Adrenal gland (tissue), 5 donors: Measurements from ENCODE around the gene UBE2D2.

Experiments
- CTCF ChIP-seq, 6 experiments: fragments of 450-650 bp in 4 of 6; fragments of 200-600 bp in 2 of 6; sonication (generic) in 1 of 6; IDR thresholded peaks; 1 replicate in 5 of 6; 2 replicates in 1 of 6; pipeline versions ENCODE4 v1.5.1 to v1.8.0; 2016 to 2021; ENCODE audit warnings: antibody characterized with exemption in 6 of 6, mild to moderate bottlenecking in 2 of 6, moderate library complexity in 1 of 6
- POLR2A ChIP-seq, 2 donors: fragments of 450-650 bp; IDR thresholded peaks; one replicate each; pipeline ENCODE4 v1.6.1; 2017; ENCODE audit warnings: antibody characterized with exemption in 2 of 2, mild to moderate bottlenecking in 2 of 2, moderate library complexity in 1 of 2
- donor health status: DM: no; HTN: no; CAD: no.

- TF ChIP-seq CTCF (IDR thresholded peaks at IDR 0.05) (no peak), POLR2A (IDR thresholded peaks at IDR 0.05) (no peak)
Measured at GRCh38 chr5:139634028-139634325, 72.8 kb downstream of the UBE2D2 start.
